ENCODE results near the gene GARNL3.

The GARNL3 gene

GRCh38 chr9:127384016-127384730 is 119.6 kb downstream of the GARNL3 start:
- DNase-seq (ENCODE audit: low read depth in 2 of 2), result no peak

GRCh38 chr9:127384901-127385300 is 120.3 kb downstream of the GARNL3 start:
- no peak for DNase-seq (ENCODE audit: low read depth in 2 of 2)

GRCh38 chr9:127386249-127386648 is 121.7 kb downstream of the GARNL3 start:
- DNase-seq (ENCODE audit: low read depth in 2 of 2), result no peak

GRCh38 chr9:127386981-127387380 is 122.4 kb downstream of the GARNL3 start:
- no peak for DNase-seq (ENCODE audit: low read depth in 2 of 2)

- peak; percentile 72 to 81 for DNase-seq (ENCODE audit: low read depth in 2 of 2)
These were observed 123.7 kb downstream of the GARNL3 start for GRCh38 chr9:127388037-127388855.

- DNase-seq (ENCODE audit: low read depth in 2 of 2), result no peak
These were observed 124.3 kb downstream of the GARNL3 start for GRCh38 chr9:127388856-127389238.

GRCh38 chr9:127389381-127390247 is 125.0 kb downstream of the GARNL3 start:
- DNase-seq (ENCODE audit: low read depth in 2 of 2), result no peak

- no peak for DNase-seq (ENCODE audit: low read depth in 2 of 2)
These were observed 125.6 kb downstream of the GARNL3 start for GRCh38 chr9:127390248-127390545.

- no peak for DNase-seq (ENCODE audit: low read depth in 2 of 2)
These were observed 126.0 kb downstream of the GARNL3 start for GRCh38 chr9:127390563-127390962.

- no peak for DNase-seq (ENCODE audit: low read depth in 2 of 2)
These were observed 127.6 kb downstream of the GARNL3 start for GRCh38 chr9:127392166-127392565.

- DNase-seq (ENCODE audit: low read depth in 2 of 2), result no peak
These were observed 128.4 kb downstream of the GARNL3 start for GRCh38 chr9:127392976-127393375.

GRCh38 chr9:127393645-127394044 is 129.1 kb downstream of the GARNL3 start:
- DNase-seq (ENCODE audit: low read depth in 2 of 2), result no peak

GRCh38 chr9:127395497-127396252 is 131.1 kb downstream of the GARNL3 start:
- DNase-seq (ENCODE audit: low read depth in 2 of 2), result no peak

- DNase-seq (ENCODE audit: low read depth in 2 of 2), result no peak
These were observed 131.8 kb downstream of the GARNL3 start for GRCh38 chr9:127396253-127396807.

- DNase-seq (ENCODE audit: low read depth in 2 of 2), result peak; percentile 69 to 78
These were observed 132.5 kb downstream of the GARNL3 start, which contains the start of gene SLC2A8 for GRCh38 chr9:127396808-127397645. Gene SLC2A8 (plus strand): TSS chr9:127397169. CDS start chr9:127397231, 62 bp downstream.

- DNase-seq (ENCODE audit: low read depth in 2 of 2), result no peak
These were observed 133.2 kb downstream of the GARNL3 start for GRCh38 chr9:127397646-127398274.

- no peak for DNase-seq (ENCODE audit: low read depth in 2 of 2)
These were observed 133.7 kb downstream of the GARNL3 start for GRCh38 chr9:127398275-127398647.

- DNase-seq (ENCODE audit: low read depth in 2 of 2), result no peak
These were observed 134.3 kb downstream of the GARNL3 start for GRCh38 chr9:127398715-127399400.

- DNase-seq (ENCODE audit: low read depth in 2 of 2), result no peak
These were observed 135.2 kb downstream of the GARNL3 start for GRCh38 chr9:127399736-127400269.

All from stimulated activated CD4-positive, alpha-beta T cell treated with anti-CD3 and anti-CD28 coated beads, Interleukin-12 subunit alpha, Interleukin-12 subunit beta, amount 100 ng/mL, for 24 hours (primary cell).